ENCODE data around the gene C1QTNF9B.

The C1QTNF9B gene

DNA sequence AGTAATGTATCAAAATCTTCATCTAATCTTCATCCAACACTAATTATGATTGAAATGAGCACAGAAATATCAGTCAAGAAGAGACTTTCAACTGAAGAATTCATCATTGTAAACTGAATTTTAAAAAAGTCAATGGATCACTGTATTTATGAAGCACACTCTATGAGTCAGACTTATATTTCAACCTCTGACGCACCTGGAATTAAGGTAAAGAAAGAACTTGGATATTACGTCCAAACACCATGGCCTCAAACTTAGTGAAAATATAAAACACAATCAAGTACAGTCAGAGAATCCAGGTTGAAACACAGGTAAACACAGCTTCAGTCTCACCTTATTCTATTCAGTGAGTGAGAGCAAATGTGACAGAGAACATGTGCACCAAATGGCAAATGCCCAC lies 47.6 kb downstream of the C1QTNF9B start:
- H3K9ac ChIP-seq (ENCODE audit: low read length in 5 of 5) = no peak overlapping the region
- H3K4me3 ChIP-seq (ENCODE audit: low read depth in 1 of 5, low read length in 5 of 5) = no peak overlapping the region
- H3K27me3 ChIP-seq (ENCODE audit: control insufficient read depth in 5 of 5, insufficient read depth in 4 of 5, low read length in 5 of 5) = no peaks in the 10 kb centered on the region
- H3K4me1 ChIP-seq (ENCODE audit: control insufficient read depth in 5 of 5, insufficient read depth in 5 of 5, low read length in 5 of 5) = peaks cover 0 to 2% (median 0%) of the 10 kb centered on the region in 5 donors
- H3K36me3 ChIP-seq (ENCODE audit: control insufficient read depth in 5 of 5, insufficient read depth in 5 of 5, low read length in 5 of 5) = peaks cover 0 to 15% (median 5%) of the 10 kb centered on the region in 5 donors
- H3K27ac ChIP-seq (ENCODE audit: low read depth, low read length) = no peak overlapping the region
- no peaks in the 10 kb centered on the region for H3K9me3 ChIP-seq (ENCODE audit: control insufficient read depth in 5 of 5, low read length in 5 of 5)

DNA sequence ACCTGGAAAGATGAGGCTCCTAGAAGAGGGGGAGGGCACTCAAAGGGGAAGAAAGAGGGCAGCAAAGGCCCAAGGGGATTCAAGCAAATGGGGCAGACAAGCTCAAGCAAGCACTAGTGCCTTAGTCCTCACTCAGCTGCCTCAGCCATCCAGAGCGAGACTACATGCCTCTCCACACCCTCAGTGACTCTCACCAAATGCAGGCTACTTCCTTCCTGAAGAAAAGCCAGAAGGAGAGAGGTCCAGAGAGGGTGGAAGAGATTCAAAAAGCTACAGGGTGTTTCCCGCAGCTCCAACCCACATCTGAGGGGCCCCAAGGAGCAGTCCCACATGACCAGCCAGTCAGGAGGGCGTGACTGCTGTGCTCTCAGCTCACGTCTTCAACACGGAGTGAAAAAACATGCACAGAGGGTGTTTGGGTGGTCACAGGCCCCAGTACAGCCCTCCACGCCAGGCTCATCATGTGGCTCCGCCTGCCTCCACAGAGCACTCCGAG lies 48.6 kb downstream of the C1QTNF9B start:
- H3K27me3 ChIP-seq (ENCODE audit: control insufficient read depth in 5 of 5, insufficient read depth in 4 of 5, low read length in 5 of 5) = no peaks in the 10 kb centered on the region
- peaks cover 0 to 2% (median 0%) of the 10 kb centered on the region in 5 donors for H3K4me1 ChIP-seq (ENCODE audit: control insufficient read depth in 5 of 5, insufficient read depth in 5 of 5, low read length in 5 of 5)
- peaks cover 0 to 18% (median 6%) of the 10 kb centered on the region in 5 donors for H3K36me3 ChIP-seq (ENCODE audit: control insufficient read depth in 5 of 5, insufficient read depth in 5 of 5, low read length in 5 of 5)
- no peak overlapping the region for H3K27ac ChIP-seq (ENCODE audit: low read depth, low read length)
- no peak overlapping the region for H3K4me3 ChIP-seq (ENCODE audit: low read depth in 1 of 5, low read length in 5 of 5)
- no peak overlapping the region for H3K9ac ChIP-seq (ENCODE audit: low read length in 5 of 5)
- H3K9me3 ChIP-seq (ENCODE audit: control insufficient read depth in 5 of 5, low read length in 5 of 5) = no peaks in the 10 kb centered on the region

DNA sequence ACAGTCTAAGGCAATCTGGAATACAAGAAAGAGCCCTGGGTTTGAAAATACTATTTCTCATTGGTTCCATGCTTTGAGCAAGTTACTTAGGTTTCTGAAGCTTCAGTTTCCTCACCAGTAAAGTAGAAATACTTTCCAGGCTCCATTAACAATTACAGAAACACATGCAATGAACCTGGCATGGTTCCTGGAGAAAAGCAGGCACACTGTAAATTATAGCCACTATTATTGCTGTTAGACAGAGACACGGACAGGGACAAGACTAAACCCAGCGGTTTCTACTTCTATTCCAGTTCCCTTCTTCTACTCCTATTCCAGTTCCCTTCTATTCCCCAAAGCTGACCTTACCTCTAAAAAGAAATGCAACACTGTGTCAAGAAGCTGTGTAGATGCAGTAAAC lies 49.3 kb downstream of the C1QTNF9B start:
- H3K4me1 ChIP-seq (ENCODE audit: control insufficient read depth in 5 of 5, insufficient read depth in 5 of 5, low read length in 5 of 5) = peaks cover 0 to 2% (median 0%) of the 10 kb centered on the region in 5 donors
- no peak overlapping the region for H3K9ac ChIP-seq (ENCODE audit: low read length in 5 of 5)
- no peak overlapping the region for H3K4me3 ChIP-seq (ENCODE audit: low read depth in 1 of 5, low read length in 5 of 5)
- peaks cover 0 to 17% (median 8%) of the 10 kb centered on the region in 5 donors for H3K36me3 ChIP-seq (ENCODE audit: control insufficient read depth in 5 of 5, insufficient read depth in 5 of 5, low read length in 5 of 5)
- H3K9me3 ChIP-seq (ENCODE audit: control insufficient read depth in 5 of 5, low read length in 5 of 5) = no peaks in the 10 kb centered on the region
- no peaks in the 10 kb centered on the region for H3K27me3 ChIP-seq (ENCODE audit: control insufficient read depth in 5 of 5, insufficient read depth in 4 of 5, low read length in 5 of 5)
- H3K27ac ChIP-seq (ENCODE audit: low read depth, low read length) = no peak overlapping the region

DNA sequence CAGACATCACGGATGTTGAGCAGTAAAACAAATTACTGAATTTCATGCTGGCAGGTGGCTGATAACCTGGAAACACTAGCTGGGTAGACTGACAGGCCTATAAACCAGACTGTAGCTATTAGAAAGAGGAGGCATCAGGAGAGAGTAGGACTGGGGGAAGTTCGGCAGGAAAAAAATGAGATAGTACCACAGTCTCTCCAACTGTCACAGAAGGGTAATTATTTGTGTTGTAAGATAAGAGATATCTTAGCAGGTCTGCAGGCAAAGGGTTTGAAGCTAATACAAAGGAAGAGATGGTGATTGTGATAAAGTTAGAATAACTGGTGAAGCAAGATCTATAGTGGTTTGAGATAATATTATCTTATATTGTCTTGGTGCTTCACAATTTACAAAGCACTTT lies 49.8 kb downstream of the C1QTNF9B start:
- no peak overlapping the region for H3K27ac ChIP-seq (ENCODE audit: low read depth, low read length)
- H3K9me3 ChIP-seq (ENCODE audit: control insufficient read depth in 5 of 5, low read length in 5 of 5) = no peaks in the 10 kb centered on the region

DNA sequence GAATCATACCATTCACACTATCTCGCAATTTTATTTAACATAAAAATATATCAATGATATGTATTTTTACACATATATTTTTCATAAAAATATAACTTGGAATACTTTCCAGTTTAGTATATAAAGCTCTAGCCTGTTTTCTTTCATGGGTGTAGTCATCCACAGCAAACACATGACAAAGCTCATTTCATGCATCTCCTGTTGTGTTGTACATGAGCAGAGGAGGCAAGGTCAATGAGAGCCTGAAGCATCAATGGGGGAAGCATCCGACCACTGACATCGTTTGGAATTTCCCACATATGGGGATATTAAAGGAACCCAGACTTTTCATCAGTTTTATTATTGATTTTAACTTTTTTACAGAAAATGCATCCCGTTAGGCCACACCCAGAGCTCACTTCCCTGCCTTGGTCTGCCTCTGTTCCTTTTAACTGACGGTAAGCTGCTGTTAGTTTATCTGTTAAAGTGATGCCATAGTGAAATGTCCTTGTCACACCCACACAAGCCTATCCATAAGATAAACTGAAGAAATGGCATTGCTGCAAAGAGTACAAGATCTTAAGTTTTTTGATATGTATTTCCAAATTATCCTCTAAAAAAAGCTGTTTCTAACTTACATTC lies 52.1 kb downstream of the C1QTNF9B start:
- peaks cover 3 to 31% (median 15%) of the 10 kb centered on the region in 5 donors for H3K36me3 ChIP-seq (ENCODE audit: control insufficient read depth in 5 of 5, insufficient read depth in 5 of 5, low read length in 5 of 5)
- H3K9ac ChIP-seq (ENCODE audit: low read length in 5 of 5) = no peak overlapping the region
- H3K27me3 ChIP-seq (ENCODE audit: control insufficient read depth in 5 of 5, insufficient read depth in 4 of 5, low read length in 5 of 5) = no peaks in the 10 kb centered on the region
- no peaks in the 10 kb centered on the region for H3K9me3 ChIP-seq (ENCODE audit: control insufficient read depth in 5 of 5, low read length in 5 of 5)
- no peaks in the 10 kb centered on the region for H3K4me1 ChIP-seq (ENCODE audit: control insufficient read depth in 5 of 5, insufficient read depth in 5 of 5, low read length in 5 of 5)
- no peak overlapping the region for H3K27ac ChIP-seq (ENCODE audit: low read depth, low read length)
- no peak overlapping the region for H3K4me3 ChIP-seq (ENCODE audit: low read depth in 1 of 5, low read length in 5 of 5)

More for the DNA sequence above, 49.8 kb downstream of the C1QTNF9B start:
- Histone ChIP-seq H3K27me3 (ENCODE audit: control insufficient read depth in 5 of 5, insufficient read depth in 4 of 5, low read length in 5 of 5) (no peaks in the 10 kb centered on the region), H3K36me3 (ENCODE audit: control insufficient read depth in 5 of 5, insufficient read depth in 5 of 5, low read length in 5 of 5) (peaks cover under 1 to 18% (median 8%) of the 10 kb centered on the region in 5 donors), H3K4me1 (ENCODE audit: control insufficient read depth in 5 of 5, insufficient read depth in 5 of 5, low read length in 5 of 5) (peaks cover 0 to 2% (median 0%) of the 10 kb centered on the region in 5 donors), H3K9ac (ENCODE audit: low read length in 5 of 5) (no peak overlapping the region), H3K4me3 (ENCODE audit: low read depth in 1 of 5, low read length in 5 of 5) (no peak overlapping the region)

DNA sequence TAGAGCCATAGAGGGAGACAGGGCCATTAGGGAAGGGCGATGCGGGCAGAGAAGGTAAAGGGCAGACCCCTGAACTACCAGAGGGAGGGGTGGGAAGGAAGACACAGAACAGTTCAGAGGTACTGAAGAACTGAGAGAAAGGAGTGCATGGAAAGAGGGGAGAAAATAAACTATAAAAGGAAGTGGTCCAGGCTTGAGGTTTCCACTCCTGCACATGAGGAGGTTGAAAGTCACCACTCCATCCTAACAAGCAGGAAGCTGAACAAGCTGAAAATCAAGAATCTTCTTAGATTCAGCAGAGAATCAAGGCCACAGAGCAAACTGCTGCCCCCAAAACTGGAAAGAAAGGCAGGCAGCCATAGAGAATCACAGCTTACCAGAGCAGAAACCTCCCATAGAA lies 53.2 kb downstream of the C1QTNF9B start:
- Histone ChIP-seq H3K36me3 (ENCODE audit: control insufficient read depth in 5 of 5, insufficient read depth in 5 of 5, low read length in 5 of 5) (peaks cover 3 to 34% (median 18%) of the 10 kb centered on the region in 5 donors), H3K9ac (ENCODE audit: low read length in 5 of 5) (no peak overlapping the region), H3K4me1 (ENCODE audit: control insufficient read depth in 5 of 5, insufficient read depth in 5 of 5, low read length in 5 of 5) (no peaks in the 10 kb centered on the region), H3K27me3 (ENCODE audit: control insufficient read depth in 5 of 5, insufficient read depth in 4 of 5, low read length in 5 of 5) (no peaks in the 10 kb centered on the region), H3K9me3 (ENCODE audit: control insufficient read depth in 5 of 5, low read length in 5 of 5) (no peaks in the 10 kb centered on the region), H3K27ac (ENCODE audit: low read depth, low read length) (no peak overlapping the region), H3K4me3 (ENCODE audit: low read depth in 1 of 5, low read length in 5 of 5) (no peak overlapping the region)

DNA sequence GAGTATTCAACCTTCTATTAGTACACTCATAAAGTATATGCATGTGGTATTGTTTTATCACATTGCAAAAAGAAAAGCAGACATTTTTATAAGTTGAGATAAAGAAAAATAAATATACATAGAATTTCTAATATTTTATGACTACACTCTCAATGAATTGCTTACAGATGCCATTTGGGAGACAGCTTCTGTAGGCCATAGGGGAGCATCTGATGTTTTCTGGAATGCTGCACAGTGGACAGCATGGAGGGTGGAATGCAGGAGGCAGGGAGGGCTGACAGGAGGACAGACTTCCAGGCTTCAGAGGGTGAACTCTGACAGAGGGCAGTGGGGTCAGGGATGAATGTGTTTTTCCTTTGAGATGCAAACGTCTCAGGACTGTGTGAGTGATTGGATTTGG lies 53.9 kb downstream of the C1QTNF9B start:
- Histone ChIP-seq H3K4me3 (ENCODE audit: low read depth in 1 of 5, low read length in 5 of 5) (no peak overlapping the region), H3K27ac (ENCODE audit: low read depth, low read length) (no peak overlapping the region), H3K27me3 (ENCODE audit: control insufficient read depth in 5 of 5, insufficient read depth in 4 of 5, low read length in 5 of 5) (no peaks in the 10 kb centered on the region), H3K9me3 (ENCODE audit: control insufficient read depth in 5 of 5, low read length in 5 of 5) (no peaks in the 10 kb centered on the region), H3K9ac (ENCODE audit: low read length in 5 of 5) (no peak overlapping the region), H3K36me3 (ENCODE audit: control insufficient read depth in 5 of 5, insufficient read depth in 5 of 5, low read length in 5 of 5) (peaks cover 3 to 28% (median 18%) of the 10 kb centered on the region in 5 donors), H3K4me1 (ENCODE audit: control insufficient read depth in 5 of 5, insufficient read depth in 5 of 5, low read length in 5 of 5) (no peaks in the 10 kb centered on the region)

DNA sequence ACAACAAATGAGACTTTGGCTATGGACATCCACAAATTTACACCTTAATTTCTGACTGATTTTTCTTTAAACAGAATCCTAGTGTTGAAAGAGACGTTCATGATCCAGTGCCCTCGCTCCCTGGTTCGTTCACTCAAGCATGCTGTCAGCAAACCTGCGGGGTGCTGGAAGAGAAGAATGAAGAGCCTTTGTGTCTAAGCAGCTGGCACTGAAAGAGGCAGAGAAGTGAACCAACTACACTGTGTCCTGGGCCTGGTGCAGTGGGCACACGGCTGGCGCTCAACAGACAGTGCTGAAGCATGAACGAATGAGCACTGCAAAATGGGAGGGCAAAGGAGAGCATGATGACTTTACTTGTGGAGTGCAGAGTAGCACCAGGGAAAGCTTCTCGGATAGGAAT lies 54.9 kb downstream of the C1QTNF9B start:
- no peaks in the 10 kb centered on the region for H3K9me3 ChIP-seq (ENCODE audit: control insufficient read depth in 5 of 5, low read length in 5 of 5)
- no peak overlapping the region for H3K9ac ChIP-seq (ENCODE audit: low read length in 5 of 5)
- H3K4me3 ChIP-seq (ENCODE audit: low read depth in 1 of 5, low read length in 5 of 5) = no peak overlapping the region
- H3K27ac ChIP-seq (ENCODE audit: low read depth, low read length) = no peak overlapping the region
- H3K4me1 ChIP-seq (ENCODE audit: control insufficient read depth in 5 of 5, insufficient read depth in 5 of 5, low read length in 5 of 5) = no peaks in the 10 kb centered on the region
- peaks cover 3 to 24% (median 11%) of the 10 kb centered on the region in 5 donors for H3K36me3 ChIP-seq (ENCODE audit: control insufficient read depth in 5 of 5, insufficient read depth in 5 of 5, low read length in 5 of 5)
- no peaks in the 10 kb centered on the region for H3K27me3 ChIP-seq (ENCODE audit: control insufficient read depth in 5 of 5, insufficient read depth in 4 of 5, low read length in 5 of 5)

Data from subcutaneous abdominal adipose tissue (tissue), 5 donors.